Femur (tissue), 1 donor: ENCODE measurements around the gene ACOX3.

Source experiments
- DNase-seq: peaks from one replicate; pipeline ENCODE4 v3.0.0-alpha.2; 2017

Gene ACOX3

DNA sequence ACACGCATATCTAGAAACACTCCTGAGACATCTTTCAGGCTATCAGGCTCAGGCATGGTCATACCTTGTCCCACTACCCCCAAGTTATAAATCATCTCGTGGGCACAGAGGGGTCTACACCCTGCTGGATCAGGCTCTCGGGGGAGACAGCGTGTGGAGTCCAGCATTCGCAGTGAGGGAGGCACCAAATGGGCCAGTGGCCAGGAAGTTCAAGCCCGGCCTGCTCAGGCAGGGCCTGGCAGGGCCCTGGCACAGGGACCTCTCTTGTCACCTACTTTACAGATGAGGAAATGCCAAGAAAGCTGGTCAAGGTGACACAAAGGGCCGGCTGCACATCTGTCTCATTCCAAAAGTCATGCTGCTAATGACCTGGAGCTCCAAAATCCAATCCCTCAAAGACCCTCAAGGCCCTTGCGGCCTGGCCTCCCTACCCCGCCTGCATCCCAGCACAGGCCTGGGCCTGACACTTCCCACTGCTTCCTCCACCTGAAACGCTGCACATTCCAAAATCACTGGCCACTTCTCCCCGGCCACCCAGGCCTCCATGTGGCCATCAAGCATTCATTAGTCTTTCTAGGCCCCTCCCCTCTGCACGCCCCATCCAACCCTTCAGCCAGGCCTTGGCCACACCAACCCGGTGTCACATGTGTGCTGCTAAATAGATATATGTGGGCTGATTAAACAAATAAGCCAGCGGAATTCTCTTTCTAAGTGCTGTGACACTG lies 35.6 kb downstream of the ACOX3 start:
- DNase-seq, result peak; percentile 22

DNA sequence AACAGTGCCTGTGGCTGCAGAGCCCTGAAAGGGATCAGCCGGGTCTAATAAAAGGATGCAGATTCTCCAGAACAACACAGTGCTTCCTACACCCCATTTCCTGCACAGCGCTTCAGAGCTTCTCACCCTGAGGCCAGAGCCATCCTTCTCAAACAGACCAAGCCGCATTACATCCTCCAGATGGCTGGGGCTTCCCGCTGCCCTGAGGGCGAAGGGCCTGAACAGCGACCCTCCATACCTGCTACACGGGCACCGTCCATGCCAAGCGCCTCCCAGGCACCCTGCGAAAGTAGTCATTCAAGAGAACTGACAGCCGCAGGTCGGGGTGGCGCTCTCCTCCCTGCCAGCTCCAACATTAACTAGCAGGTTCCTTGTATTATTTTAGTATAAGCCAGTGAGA lies 36.5 kb downstream of the ACOX3 start:
- DNase-seq, result peak; percentile 19

DNA sequence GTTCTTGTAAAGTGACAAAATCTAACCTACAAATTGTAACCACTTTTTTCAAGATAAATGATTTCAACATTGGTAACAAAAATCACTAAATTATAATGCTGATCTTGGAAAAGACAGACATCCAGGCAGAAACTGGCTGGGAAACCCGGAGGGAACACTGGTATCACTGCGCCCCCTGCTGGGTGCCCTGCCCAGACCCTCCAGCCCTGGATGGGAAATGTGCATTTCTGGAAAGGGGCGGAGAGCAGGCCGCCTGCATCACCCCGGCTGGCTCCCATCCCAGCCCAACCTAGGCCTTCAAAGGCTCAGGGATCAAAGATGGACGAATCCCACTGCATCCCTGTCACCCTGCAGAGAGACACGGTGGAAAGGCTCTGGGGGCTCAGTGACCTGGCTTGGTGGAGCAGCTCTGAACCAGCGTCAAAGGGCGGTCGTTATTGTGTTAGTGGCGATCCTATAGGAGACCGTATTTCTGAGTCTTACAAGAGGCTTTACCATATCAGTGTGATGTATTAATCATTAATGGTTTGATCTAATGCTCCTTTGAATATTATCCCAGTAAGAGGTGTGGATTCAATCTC lies 37.3 kb downstream of the ACOX3 start:
- DNase-seq, result peak; percentile 90

- peak; percentile 73 for DNase-seq
Measured at GRCh38 chr4:8402640-8403039, 37.9 kb downstream of the ACOX3 start.

- peak; percentile 50 for DNase-seq
Measured at GRCh38 chr4:8402181-8402597, 38.3 kb downstream of the ACOX3 start.

DNA sequence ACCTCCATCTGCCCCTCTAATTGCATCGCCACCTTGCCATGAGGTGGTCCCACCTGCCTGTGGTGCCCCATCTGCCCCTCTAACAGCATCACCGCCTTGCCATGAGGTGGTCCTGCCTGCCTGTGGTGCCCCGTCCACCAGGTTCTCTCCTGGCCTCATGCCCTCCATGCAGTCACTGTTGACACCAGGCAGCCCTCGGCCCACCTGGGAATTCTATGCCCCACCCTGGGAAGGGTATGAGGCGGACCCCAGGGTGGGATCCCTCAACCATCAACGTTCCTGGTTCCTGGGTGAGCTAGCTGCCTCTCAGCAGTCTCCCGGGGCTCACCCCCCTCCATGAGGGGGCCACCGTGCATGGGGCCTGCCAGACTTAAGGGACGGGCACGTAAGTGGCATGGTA lies 38.9 kb downstream of the ACOX3 start:
- peak; percentile 28 for DNase-seq

DNA sequence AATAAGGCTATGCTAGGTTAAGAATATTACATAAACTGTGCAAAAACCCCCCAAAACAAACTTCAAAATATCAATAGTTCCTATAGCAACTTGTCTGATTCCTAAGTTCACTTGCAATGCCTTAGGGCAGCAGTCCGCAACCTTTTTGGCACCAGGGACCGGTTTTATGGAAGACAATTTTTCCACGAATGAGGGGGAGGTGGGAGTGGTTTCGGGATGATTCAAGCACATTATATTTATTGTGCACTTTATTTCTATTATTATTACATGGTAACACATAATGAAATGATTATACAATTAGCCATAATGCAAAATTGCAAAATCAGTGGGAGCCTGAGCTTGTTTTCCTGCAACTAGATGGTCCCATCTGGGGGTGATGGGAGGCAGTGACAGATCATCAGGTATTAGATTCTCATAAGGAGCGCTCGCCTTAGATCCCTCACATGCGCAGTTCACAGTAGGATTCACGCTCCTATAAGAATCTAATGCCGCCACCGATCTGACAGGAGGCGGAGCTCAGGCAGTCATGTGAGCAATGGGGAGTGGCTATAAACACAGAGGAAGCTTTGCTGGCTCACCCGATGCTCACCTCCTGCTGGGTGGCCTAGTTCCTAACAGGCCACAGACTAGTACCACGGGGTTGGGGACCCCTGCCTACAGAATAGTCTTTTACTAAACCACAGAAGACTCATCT lies 39.7 kb downstream of the ACOX3 start:
- peak; percentile 35 for DNase-seq

- no peak for DNase-seq
Measured at GRCh38 chr4:8399298-8399697, 41.2 kb downstream of the ACOX3 start.

GRCh38 chr4:8398347-8398746 lies 42.2 kb downstream of the ACOX3 start:
- DNase-seq, result no peak

DNA sequence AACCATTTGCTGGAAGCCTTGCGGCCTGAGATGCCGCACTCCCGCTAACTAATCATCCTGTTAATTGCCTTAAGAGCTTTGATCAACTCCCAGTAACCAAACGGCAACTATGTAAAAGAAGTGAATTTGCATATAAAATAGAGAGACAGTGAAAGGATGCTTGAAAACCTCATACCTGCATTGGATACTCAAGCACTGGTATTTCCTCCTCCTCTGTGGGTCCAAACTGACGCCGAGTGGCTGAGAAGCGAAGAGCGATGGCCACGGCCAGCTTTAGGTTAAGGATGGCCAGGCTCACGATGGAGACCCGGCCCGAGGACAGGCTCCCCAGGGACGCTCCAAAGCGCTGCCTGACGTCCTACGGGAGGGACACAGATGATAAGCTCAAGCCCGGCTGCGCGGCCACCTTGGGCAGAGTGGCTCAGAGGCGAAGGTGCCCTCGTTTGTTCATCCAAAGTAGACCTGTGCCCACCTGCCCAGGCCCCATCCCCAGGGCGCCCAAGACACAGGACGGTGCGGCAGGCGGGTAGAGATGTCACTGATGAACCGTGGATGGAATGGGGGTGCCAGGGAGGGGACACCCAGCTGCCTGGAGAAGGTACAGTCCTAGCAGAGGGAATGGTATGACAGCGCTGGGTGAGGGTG lies 43.6 kb downstream of the ACOX3 start:
- DNase-seq, result no peak

GRCh38 chr4:8395504-8396296 lies 44.8 kb downstream of the ACOX3 start:
- no peak for DNase-seq

DNA sequence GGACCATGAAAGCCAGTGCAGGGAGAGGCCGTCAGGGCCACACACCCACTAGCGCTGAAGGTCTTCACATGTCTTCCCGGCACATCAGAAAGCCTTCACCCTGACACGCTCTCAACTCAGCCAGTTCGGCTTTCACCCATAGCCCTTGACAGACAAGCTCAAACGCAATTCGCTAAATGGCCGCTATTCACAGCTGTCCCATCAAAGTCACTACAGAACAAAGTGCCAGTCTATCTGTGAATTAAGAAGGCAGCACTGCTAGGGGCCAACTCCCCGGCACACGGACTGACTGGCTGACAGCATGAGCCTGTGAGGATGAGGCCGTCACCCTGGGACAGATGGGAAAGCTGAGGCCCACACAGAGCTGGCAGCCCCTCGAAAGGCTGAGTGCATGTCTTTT lies 45.7 kb downstream of the ACOX3 start:
- no peak for DNase-seq

- DNase-seq, result peak; percentile 88
Measured at GRCh38 chr4:8394061-8394519, 46.4 kb downstream of the ACOX3 start.

- peak; percentile 74 for DNase-seq
Measured at GRCh38 chr4:8393593-8394038, 46.9 kb downstream of the ACOX3 start.

DNA sequence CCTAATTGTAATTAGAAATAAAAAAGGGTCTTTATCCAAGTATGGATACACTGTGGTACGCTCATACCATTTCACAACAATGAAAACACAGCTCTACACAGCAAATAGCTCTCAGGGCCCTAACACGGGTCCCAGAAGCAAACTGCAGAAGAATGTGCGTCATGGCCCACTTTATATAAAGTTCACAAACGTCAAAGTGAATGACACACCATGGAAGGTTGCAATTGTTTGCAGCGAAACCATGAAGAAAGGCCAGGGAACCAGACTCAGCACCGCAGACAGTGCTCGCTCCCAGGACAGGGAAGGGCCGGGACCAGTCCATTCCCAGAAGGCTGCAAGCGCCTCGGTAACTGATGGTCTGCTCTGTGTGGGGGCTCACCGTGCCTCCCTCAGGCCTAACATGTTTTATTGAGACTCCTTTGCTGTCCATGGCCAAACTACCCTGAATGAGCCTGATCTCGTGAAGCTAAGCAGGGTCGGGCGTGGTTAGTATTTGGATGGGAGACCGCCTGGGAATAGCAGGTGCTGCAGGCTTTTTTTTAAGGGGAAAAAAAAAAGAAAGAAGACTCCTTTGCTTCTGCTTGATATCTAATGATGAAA lies 47.8 kb downstream of the ACOX3 start:
- no peak for DNase-seq

DNA sequence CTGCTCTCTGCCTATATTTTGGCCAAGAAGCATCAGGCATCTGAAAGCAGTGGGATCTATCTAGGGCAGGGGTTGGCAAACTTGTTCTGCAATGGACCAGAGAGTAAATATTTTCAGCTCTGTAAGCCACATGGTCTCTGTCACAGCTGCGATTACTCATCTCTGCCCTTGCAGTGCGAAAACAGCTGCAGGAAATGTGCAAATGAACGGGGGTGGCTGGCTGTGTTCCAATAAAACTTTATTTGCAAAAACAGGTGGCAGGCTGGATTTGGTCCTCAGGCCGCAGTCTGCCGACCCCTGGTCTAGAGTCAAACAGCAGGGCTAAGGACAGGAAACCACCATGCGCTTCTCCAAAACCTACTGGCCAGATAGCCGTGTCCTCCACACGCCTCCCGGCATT lies 48.6 kb downstream of the ACOX3 start:
- peak; percentile 85 for DNase-seq

- no peak for DNase-seq
Measured at GRCh38 chr4:8391071-8391470, 49.5 kb downstream of the ACOX3 start.

- DNase-seq, result no peak
Measured at GRCh38 chr4:8390577-8390976, 49.9 kb downstream of the ACOX3 start.

DNA sequence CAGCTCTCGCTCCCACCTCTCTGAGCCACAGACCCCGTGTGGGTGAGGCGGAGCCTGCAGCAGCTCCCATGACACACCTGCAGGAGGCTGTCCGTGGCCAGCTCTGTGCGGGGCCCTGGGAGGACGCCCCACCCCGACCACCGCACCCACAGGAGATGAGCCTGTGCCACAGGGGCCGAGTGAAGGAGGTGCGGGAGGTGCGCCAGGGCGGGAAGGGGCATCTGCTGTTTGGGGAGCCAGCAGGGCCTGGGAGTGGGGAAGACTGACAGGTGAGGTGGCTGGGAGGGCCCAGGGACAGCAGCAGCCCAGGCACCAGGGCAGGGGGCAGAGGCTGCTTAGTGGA lies 52.0 kb downstream of the ACOX3 start:
- no peak for DNase-seq

GRCh38 chr4:8387615-8388527 lies 52.7 kb downstream of the ACOX3 start:
- no peak for DNase-seq

DNA sequence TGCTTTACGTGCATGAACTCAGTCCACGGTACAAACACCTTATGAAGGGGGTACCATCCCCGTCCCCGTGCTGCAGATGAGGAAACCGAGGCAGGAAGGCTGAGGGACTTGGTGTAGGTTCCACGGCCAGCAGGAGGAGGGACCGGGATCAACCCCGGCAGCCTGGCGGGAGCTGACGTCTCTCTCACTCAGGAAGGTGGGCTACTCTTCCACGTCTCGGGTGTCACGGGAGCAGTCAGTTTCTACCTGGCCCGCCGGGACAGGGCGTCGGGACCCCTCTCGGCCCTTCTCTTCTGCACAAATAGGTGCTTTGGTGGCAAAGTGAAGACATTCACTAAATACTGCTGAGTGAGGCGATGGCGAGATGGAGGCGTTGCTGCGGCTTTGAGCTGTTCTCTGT lies 53.3 kb downstream of the ACOX3 start:
- DNase-seq, result no peak
